Epithelial cell of proximal tubule (primary cell): ENCODE measurements around the gene REEP3. TPM values are rescaled to one million over a fixed set of nuclear protein-coding genes. Genes with fewer than 3 reads are reported as not detected.

Experiments used
- DNase-seq: peaks from one replicate; pipeline ENCODE4 v3.0.0-alpha.2; 2011; ENCODE audit warnings: low read depth
- H3K4me3 ChIP-seq: 2 replicates; pipeline ENCODE4 v1.5.1; 2011; ENCODE audit warnings: low read depth, mild to moderate bottlenecking, low read length
- total RNA-seq: library from RNA; depleted of rRNA; stranded (reverse); fragments of >200 nt; gene quantifications from 2 replicates; pipeline ENCODE4 v1.2.3, GENCODE V29; 2015
- TF ChIP-seq, protein P1 (sequence below): conservative IDR thresholded peaks from 2 replicates; pipeline ENCODE4 v1.5.1; 2012; ENCODE audit warnings: low read depth, mild to moderate bottlenecking, low read length

Gene REEP3
- total RNA-seq, 1 donor from 2014 or later: 58.6 TPM

DNA sequence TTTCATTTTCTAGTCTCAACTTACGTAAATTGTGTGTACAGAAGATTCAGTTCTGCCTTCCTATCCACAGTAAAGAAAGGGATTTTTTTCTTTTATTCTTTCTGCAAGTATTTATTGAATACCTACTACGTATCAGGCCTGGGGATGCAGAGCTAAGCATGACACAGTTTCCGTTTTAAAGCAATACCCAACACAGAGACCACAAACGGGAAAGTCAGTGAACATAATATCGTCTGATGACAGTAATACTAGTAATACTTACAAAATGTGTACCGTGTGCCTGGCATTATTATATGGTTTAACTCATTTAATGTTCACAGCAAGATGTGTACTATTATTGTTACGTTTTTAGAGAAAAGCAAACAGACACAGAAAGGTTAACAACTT, 22.4 kb downstream of the REEP3 start:
- TF ChIP-seq, protein P1, sequence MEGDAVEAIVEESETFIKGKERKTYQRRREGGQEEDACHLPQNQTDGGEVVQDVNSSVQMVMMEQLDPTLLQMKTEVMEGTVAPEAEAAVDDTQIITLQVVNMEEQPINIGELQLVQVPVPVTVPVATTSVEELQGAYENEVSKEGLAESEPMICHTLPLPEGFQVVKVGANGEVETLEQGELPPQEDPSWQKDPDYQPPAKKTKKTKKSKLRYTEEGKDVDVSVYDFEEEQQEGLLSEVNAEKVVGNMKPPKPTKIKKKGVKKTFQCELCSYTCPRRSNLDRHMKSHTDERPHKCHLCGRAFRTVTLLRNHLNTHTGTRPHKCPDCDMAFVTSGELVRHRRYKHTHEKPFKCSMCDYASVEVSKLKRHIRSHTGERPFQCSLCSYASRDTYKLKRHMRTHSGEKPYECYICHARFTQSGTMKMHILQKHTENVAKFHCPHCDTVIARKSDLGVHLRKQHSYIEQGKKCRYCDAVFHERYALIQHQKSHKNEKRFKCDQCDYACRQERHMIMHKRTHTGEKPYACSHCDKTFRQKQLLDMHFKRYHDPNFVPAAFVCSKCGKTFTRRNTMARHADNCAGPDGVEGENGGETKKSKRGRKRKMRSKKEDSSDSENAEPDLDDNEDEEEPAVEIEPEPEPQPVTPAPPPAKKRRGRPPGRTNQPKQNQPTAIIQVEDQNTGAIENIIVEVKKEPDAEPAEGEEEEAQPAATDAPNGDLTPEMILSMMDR: no peak
- no peak overlapping the region for H3K4me3 ChIP-seq
- DNase-seq: no peak

DNA sequence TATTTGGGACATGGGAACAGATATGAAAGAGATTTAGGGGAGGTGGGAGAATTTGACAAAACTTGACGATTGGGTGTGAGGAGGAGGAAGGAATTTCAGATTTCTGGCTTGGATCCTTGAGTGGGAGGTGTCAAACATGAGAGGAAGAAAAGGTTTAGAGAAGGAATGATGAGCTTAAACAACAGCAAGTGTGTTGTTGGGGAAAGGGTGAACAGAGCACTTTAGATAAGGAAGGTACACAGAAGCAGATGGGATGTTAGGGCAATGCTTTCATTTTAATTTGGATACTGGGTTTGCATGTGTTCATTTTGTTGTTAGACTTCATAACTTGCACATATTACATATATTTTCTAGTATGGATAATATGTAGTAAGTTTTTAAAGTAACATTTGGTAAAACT, 23.2 kb downstream of the REEP3 start:
- TF ChIP-seq, protein P1: no peak
- no peak for DNase-seq

DNA sequence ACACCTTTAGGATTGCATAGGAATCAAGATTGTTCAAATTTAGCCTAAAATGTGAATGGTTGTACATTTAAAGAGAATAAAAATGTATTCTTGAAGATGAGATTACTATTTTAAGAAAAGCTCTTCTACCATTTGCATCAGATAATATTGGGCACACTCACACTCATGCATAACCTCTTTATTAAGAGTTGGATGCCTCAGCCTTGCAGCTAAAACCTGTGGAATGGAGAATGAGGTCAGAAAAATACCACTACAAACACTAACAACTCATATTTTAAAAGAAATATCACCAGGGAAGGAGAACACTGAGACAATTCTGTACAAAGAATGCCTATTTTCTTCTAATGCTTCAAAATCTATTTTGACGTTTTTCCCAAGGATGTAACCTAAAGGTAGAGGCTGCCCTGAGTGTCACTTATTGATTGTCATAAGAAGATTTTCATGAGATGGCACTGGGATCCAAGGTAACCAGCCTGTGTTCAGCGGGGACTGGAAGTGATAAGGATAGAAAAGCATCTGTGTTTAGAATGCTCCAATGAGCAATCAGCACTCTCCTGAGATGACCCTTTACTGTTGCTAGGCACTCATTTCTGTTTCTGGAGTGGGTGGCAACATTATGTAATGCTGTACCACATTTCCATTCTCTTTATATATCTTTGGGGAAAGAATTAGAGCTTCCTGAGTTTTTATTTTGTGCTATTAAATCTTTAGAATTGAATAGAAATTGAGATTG, 26.6 kb downstream of the REEP3 start:
- TF ChIP-seq, protein P1: no peak
- H3K4me3 ChIP-seq: no peak overlapping the region
- DNase-seq: no peak

More for the DNA sequence above, 23.2 kb downstream of the REEP3 start:
- no peak overlapping the region for H3K4me3 ChIP-seq

DNA sequence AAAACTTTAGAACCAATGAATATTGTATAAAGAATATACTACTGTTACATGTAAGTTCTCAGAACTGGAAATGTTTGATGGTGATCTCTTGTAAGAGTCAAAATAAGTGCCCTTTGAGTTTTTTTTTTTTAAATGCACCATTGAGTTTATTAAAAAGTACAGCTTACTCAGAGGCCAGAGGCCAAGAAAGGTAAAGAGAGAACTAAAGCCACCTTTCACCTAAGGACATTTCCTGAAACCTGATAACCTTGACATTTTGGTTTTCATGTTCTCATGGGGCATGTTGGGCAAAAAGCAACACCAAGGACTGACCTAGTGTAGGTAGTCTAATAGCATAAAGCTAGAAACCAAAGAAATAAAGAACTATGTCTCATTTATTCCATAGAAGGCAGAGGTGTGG, 27.7 kb downstream of the REEP3 start:
- H3K4me3 ChIP-seq: no peak overlapping the region
- TF ChIP-seq, protein P1: no peak
- no peak for DNase-seq

DNA sequence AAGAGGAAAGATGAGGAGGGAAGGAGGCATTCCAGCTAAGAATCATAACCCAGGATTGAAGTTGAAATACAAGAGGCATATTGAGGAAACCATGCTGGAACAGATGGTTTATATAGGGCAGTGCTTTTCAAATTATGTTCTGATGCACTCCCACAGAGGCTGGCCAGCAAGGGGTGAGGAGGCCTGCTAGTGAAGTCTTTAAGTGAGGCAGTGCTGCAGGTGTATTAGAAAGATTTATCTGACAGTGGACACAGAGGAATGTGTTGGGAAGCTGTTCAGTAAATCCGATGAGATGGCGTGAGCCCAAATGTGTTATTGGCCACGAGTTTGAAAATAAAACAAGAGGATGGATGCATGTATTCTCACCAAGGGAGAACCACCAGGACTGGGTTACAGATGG, 28.6 kb downstream of the REEP3 start:
- no peak for DNase-seq
- TF ChIP-seq, protein P1: no peak
- H3K4me3 ChIP-seq: no peak overlapping the region

DNA sequence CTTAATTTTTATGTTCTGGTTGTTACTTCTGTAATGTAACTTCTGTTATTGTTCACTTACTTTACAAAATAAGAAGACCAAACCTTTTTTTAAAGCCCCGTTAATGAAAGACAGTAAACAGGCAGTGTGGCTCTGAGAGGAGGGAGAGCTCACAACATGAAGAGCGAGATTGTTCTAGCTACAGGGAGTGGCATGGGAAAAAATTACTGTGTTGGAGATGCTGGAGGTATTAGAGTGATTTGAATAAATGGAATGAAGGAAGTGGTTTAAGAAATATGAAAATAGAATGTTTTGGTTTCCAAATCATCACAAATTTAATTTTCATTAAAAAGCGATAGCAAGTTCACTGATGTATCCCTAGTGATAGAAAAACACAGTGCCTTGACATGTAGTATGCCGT, 31.8 kb downstream of the REEP3 start:
- no peak overlapping the region for H3K4me3 ChIP-seq
- DNase-seq: no peak
- TF ChIP-seq, protein P1: no peak

DNA sequence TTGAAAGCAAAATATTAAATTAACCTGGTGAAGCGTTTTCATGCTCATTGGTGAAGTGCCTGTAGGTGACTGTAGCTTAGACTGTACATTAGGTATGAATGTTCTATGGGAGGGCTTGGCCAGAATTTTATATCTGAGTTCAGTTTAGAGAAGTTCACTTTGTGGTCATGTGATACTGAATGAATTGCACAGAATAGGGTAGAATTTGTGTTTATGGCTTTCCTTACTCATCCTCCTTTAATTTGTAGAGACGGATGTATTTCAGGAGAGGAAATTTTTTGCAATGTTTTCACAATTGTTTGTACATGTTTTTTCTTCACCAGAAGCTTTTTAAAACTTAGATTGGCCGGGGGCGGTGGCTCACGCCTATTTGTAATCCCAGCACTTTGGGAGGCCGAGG, 32.3 kb downstream of the REEP3 start:
- no peak for DNase-seq
- TF ChIP-seq, protein P1: no peak
- H3K4me3 ChIP-seq: no peak overlapping the region
